GM19455 (cell line): ENCODE results near the gene WNT8B.

Experiments
- ATAC-seq: cut with Tn5 transposase; IDR thresholded peaks from one replicate; pipeline ENCODE4 v1.9.1; 2021; ENCODE audit not compliant: unreplicated experiment

The WNT8B gene

DNA sequence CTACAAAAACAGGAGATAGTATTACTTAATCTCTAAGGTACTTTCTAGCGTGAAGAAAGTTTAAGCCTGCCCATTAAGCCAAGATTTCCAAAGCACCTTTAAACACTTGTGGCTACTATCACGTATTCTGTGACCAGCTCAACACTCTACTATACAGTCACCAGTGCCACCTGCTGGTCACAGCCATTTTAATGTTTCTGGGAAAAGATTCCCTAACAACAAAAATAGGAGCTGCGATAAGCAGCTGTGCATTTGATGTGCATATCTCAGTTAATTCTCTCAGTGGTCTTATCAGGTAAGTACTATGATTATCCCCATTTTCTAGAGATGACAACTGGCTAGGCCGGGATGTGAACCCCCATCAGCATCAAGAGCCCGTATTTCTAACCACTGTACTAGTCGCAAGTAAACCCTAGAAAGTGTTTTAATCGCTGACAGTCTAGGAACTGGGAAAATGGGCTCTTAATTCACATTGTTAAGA is 56.0 kb downstream of the WNT8B start:
- ATAC-seq = no peak

DNA sequence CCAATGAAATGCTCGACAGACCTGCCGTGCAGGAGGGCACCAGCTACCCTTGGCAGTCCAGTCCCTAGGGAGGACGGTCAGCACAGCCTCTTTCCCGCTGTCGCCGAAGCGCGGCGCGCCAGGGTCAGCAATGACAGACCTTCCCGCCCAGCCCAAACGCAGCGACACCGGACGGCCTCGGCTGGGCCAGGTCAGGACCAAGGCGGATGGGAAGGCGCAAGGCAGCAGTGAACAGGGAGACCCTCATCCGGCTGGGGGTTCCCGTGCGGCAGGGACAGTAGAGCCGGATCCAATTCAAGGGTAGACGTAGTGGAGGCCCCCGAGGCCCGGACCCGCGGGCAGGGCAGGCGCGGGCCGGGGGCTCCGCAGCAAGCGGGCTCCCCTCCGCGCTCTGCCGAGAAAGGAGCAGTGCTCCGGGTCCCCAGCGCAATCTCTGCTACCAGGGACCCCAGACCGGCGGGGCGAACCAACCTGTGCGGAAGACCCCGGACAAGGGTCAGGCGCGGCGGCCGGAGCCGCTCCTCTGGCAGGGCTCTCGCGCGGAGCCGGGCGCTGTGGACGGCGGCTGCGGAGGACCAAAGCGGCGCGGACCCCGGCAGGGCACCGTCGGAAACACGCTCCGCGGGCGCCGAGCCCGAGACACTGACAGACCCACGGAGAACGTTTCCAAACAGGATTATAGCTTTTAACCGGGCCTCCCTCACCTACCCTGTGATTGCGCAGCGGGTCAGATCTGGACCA is 56.7 kb downstream of the WNT8B start, which contains the start of gene SEC31B:
Gene SEC31B, minus strand, starts transcription at position 551 of the 741 bp plus-strand sequence. CDS start 2,909 bp downstream, outside the sequence.
- no peak for ATAC-seq

DNA sequence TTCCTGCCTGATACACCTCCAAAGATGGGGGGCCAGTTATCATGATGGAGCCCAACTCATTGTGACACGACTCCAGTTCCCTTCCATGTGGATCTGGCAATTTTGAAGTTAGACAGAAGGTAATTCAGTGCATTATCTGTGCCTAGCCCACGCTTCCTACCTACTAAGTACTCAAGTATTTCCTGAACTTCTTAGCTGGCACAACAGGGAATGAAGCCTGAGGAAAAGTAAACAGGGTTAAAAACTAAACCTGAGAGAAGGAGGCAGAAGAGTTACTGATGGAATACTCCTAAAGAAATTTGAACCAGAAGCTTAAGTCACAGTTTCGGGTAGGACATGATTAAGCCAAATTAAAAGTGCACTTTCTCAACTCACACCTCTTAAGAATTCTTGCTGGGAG is 58.0 kb downstream of the WNT8B start:
- no peak for ATAC-seq

DNA sequence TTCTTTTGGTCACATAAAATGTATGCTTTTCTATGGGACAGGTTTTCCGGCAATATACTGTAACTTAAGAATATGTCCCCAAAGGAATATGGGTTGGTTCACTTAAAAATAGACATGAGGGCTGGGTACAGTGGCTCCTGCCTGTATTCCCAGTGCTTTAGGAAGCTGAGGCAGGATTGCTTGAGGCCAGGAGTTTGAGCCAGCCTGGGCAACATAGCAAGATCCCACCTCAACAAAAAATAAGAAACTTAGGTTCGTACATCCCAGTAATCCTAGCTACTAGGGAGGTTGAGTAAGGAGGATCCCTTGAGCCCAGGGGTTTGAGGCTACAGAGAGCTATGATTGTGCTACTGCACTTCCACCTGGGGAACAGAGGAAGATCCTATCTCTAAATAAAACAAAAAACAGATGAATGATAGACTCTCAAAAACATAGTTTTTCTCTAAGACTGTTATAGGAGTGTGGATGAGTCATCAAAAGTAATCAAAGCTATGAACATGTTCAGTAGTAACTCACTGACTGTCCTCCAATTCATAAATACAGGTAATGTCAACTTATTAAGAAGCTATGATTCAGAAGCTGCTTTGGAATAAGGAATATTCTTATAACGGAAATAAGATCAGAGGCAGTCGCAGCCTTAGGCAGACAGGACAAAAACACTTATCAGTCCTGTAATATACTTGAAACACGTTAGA is 59.4 kb downstream of the WNT8B start:
- ATAC-seq = no peak

DNA sequence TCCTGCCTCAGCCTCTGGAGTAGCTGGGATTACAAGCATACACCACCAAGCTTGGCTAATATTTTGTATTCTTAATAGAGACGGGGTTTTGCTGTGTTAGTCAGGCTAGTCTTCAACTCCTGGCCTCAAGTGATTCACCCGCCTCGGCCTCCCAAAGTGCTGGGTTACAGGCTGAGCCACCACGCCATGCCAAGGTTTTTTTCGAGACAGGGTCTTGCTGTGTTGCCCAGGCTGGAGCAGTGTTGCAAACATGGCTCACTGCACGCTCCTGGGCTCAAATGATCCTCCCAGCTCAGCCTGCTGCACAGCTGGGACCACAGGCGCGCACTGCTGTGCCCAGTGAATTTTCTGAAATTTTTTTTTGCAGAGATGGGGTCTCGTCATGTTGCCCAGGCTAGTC is 60.1 kb downstream of the WNT8B start:
- no peak for ATAC-seq

DNA sequence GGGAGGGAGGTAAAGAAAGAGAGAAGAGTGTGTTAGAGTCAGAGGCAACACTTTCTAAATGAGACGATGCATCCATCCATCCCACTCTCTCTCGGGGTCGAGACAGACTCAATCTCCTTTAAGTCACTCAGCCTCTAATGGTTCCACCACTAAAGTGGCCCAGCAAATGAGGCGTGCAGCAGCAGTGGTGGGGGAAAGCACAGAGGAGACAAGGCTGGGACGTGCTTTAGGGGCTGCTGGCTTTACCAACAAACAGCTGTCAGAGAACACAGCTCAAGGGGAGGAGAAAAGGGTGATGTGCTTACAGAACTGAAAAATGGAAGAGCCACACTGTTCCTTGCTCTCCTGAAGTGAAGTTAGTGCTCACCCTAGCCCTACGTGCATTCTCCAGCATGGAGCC is 61.4 kb downstream of the WNT8B start:
- no peak for ATAC-seq

DNA sequence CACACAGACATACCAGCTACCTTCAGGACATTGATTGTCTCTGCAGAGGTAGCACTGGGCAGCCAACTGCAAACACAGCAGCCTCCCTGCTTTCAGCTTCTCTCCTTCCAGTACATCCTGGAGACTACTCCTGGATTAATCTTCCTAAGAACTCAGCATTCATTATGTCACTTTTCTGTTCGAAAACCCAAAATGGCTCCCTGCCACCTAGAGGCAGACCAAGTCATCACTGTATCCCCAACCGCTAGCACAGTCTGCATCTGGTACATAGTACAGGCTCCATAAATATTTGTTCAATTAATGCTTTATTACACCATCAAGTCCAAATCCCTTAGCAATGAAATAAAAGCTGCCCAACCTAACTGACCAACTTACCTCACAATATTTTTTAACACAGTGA is 61.8 kb downstream of the WNT8B start:
- no peak for ATAC-seq

DNA sequence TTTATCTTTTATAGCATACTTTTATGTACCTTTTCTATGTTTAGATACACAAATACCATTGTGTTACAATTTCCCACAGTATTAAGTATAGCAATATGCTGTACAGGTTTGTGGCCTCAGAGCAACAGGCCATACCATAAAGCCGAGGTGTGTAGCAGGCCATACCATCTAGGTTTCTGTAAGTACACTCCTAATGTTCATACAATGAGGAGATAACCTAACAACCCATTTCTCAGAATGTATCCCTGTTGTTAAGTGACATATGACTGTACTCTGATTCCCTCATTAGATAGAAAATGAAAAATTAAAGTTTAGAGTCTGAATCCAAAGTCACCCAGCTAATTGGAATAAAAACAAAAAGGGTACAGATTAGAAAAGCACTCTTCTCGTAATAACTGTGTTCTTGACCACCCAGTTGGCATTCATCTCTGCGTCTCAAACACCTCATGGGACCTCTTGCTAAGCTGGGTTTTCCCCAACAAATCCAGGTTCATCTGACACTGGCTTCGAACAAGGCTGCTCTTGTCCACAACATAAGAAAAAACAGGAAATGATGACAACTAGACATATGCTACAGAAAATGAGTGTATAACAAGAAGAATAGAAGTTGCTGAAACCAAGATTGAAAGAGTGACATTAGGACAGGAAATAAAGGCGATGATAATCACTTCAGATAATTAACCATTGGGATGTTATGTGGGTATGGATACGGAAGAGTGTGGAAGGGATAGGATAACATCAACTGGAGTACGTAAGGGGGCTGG is 65.5 kb downstream of the WNT8B start:
- ATAC-seq = no peak

DNA sequence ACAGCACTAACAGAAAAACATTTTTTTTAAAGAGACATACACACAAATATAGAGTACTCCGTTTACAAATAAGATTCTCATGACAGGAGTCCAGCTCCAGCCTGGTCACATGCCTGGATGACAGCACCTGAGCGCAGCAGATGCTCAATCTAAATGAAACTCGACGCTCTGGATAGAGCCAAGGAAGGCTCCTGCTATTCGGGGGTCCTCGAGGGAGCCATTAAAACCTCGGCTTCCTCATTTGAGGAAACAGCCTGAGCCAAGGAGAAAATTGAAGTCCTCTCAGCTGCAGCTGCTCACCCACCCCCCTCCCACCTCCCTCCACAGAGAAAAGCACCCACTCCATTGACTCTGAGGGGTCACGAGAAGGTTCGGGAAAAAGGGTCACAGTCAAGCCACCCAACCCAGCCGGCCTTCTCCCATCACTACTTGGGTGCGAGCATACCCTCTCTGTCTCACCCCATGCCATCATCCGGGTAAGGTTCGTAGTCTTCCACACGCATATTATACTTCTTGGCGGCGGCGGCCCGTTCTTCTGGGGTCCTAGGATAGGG is 66.2 kb downstream of the WNT8B start:
- ATAC-seq = no peak

DNA sequence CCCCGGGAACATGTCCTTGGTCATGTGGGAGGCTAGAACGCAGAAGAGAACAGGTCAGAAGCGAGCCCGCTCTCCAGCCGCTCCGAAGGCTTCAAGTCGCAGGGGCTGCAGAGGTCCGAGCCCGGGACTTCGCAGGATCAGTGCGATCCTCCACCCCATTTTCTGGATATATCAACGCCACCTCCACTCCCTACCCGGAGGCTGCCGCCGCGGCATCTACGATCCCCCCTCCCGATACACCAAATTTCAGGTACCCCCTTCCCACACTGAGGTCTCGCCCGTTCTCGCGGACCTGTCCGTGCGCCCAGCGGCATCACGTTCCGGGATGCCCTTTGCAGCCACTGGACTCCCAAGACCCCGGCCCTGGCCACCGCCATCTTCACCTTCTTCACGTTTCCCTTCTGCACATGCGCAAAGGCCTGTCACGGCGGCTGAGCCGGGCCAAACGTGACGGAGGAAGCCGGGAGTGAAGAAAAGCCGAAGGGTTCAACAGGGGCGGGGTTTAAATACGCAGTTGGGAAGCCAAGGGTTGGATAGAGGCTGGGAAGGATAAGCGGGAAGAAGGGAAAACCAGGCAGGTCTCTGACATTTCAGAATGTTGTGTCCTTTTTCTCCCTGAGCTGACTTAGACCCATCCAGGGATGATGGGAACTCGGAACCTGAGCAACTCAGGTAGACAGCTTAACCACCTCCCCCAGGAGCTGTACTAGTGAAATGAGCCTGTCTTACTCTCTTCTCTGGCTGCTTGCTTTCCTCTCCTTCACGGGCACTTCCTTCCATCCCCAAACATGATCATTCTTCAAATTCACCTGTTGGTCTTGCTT is 66.9 kb downstream of the WNT8B start, which contains the start of gene NDUFB8:
Gene NDUFB8, minus strand, starts transcription at position 397 of the 824 bp plus-strand sequence. Its CDS starts 20 bp downstream, at position 377.
- ATAC-seq = peak; percentile 62

DNA sequence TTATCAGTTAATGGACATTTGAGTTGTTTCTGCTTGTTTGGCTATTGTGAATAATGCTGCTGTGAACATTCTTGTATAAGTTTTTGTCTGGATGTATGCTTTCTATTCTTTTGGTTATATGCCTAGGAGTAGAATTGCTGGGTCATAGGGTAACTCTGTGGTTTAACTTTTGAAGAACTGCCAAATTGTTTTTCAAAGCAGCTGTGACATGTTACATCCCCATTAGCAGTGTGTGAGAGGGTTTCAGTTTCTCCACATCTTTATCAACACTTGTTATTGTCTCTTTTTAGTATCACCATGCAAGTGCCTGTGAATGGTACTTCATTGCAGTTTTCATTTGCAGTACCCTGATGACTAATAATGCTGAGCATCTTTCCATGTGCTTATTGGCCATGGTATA is 69.0 kb downstream of the WNT8B start:
- no peak for ATAC-seq
